Upper lobe of right lung (tissue), 1 donor: ENCODE results near the gene SLC35G3. TPM values are rescaled to one million over a fixed set of nuclear protein-coding genes. Genes with fewer than 3 reads are reported as not detected.
"Not testable (repeated sequence)": the region's sequence is repeated elsewhere in the genome, so short reads cannot be mapped to it uniquely, and the experiment has no call there.

Experiments used
- ATAC-seq: fragments of 200-7000 bp; cut with Tn5 transposase; one replicate; pipeline ENCODE4 v1.9.1; 2020; ENCODE audit warnings: mild to moderate bottlenecking, moderate library complexity
- DNase-seq: peaks from one replicate; pipeline ENCODE4 v3.0.0-alpha.2; 2020
- H3K27ac ChIP-seq: fragments of 200-600 bp; one replicate; pipeline ENCODE4 v1.8.0; 2022
- H3K27me3 ChIP-seq: fragments of 200-600 bp; one replicate; pipeline ENCODE4 v1.8.0; 2022; ENCODE audit warnings: mild to moderate bottlenecking
- H3K36me3 ChIP-seq: fragments of 200-600 bp; one replicate; pipeline ENCODE4 v1.8.0; 2022
- H3K4me1 ChIP-seq: fragments of 200-600 bp; one replicate; pipeline ENCODE4 v1.8.0; 2022
- H3K4me3 ChIP-seq: fragments of 200-600 bp; one replicate; pipeline ENCODE4 v1.8.0; 2022; ENCODE audit warnings: mild to moderate bottlenecking
- H3K9me3 ChIP-seq: fragments of 200-600 bp; one replicate; pipeline ENCODE4 v1.8.0; 2022
- CTCF ChIP-seq: fragments of 200-600 bp; IDR thresholded peaks from one replicate; pipeline ENCODE4 v1.8.0; 2022; ENCODE audit warnings: antibody characterized with exemption
- intact Hi-C: fragments of 100-400 bp; cut with DNase I; formaldehyde crosslinking; loops from one replicate; pipeline ENCODE4 v1.11.0; 2022
- total RNA-seq: library from RNA; stranded (reverse); fragmentation: NEBNext Ultra II Directional; extraction: Animal tissue kit (Norgen Biotek cat#: 25700); gene quantifications from one replicate; pipeline ENCODE4 v1.2.1, GENCODE V29; 2021
- donor health status: DM: no; HTN: yes; CAD: no; lungs with severe emphysema.

Gene SLC35G3
- total RNA-seq, 1 donor from 2014 or later: not detected

DNA sequence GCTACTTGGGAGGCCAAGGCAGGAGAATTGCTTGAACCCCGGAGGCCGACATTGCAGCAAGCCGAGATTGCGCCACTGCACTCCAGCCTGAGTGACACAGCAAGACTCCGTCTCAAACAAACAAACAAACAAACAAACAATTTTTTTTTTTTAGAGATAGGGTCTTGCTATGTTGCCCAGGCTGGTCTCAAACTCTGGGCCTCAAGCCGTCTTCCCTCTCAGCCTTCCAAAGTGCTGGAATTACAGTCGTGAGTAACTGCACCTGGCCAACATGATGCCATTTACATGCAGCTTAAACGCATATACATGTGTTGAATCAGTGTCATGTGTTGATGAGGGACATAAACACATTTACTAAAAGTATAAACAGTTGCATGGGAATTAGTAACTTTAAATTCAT is 46.7 kb upstream of the SLC35G3 start:
- Histone ChIP-seq H3K27ac (no peak overlapping the region), H3K9me3 (no peaks in the 10 kb centered on the region), H3K27me3 (no peaks in the 10 kb centered on the region), H3K4me1 (peaks cover 28% of the 10 kb centered on the region), H3K36me3 (no peaks in the 10 kb centered on the region), H3K4me3 (peak overlapping the region; percentile 86)
- TF ChIP-seq CTCF: no peak
- intact Hi-C loops: no loop called here
- DNase-seq (no peak), ATAC-seq (no peak)

DNA sequence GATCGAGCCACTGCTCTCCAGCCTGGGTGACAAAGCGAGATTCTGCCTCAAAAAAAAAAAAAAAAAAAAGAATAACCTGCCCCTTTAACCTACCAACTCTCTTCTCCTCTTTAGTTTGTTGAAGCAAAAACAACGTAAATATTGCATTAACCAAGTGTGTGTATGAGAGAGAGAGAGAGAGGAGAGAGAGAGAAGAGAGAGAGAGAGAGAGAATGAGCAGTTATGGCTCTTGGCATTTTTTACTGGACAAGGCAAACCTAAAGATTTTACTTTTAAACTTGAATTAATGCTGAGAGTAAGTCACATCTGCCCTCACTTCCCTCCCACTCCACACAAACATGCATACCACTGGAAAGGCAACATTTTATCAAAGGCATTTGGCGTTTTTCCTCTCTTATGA is 45.6 kb upstream of the SLC35G3 start:
- no peaks in the 10 kb centered on the region for H3K27me3 ChIP-seq
- TF ChIP-seq CTCF: no peak
- no peak overlapping the region for H3K27ac ChIP-seq
- no peaks in the 10 kb centered on the region for H3K9me3 ChIP-seq
- H3K4me3 ChIP-seq: no peak overlapping the region
- intact Hi-C loops: no loop called here
- no peaks in the 10 kb centered on the region for H3K36me3 ChIP-seq
- peaks cover 18% of the 10 kb centered on the region for H3K4me1 ChIP-seq
- DNase-seq (no peak), ATAC-seq (no peak)

GRCh38 chr17:35238821-35239220 is 44.6 kb upstream of the SLC35G3 start:
- intact Hi-C loops: no loop called here

GRCh38 chr17:35236821-35237220 is 42.6 kb upstream of the SLC35G3 start:
- no peaks in the 10 kb centered on the region for H3K36me3 ChIP-seq
- TF ChIP-seq CTCF: no peak
- H3K27me3 ChIP-seq: no peaks in the 10 kb centered on the region
- ATAC-seq (no peak), DNase-seq (no peak)
- H3K9me3 ChIP-seq: no peaks in the 10 kb centered on the region
- no peak overlapping the region for H3K4me3 ChIP-seq
- intact Hi-C loops: no loop called here
- peaks cover 5% of the 10 kb centered on the region for H3K4me1 ChIP-seq
- no peak overlapping the region for H3K27ac ChIP-seq

More at GRCh38 chr17:35238821-35239220, 44.6 kb upstream of the SLC35G3 start:
- no peak overlapping the region for H3K4me3 ChIP-seq
- no peak for DNase-seq
- no peaks in the 10 kb centered on the region for H3K27me3 ChIP-seq
- H3K9me3 ChIP-seq: no peaks in the 10 kb centered on the region
- no peaks in the 10 kb centered on the region for H3K36me3 ChIP-seq
- H3K4me1 ChIP-seq: peaks cover 8% of the 10 kb centered on the region
- H3K27ac ChIP-seq: no peak overlapping the region
- no peak for ATAC-seq
- TF ChIP-seq CTCF: no peak

GRCh38 chr17:35235917-35236316 is 41.7 kb upstream of the SLC35G3 start:
- no peak for TF ChIP-seq CTCF

DNA sequence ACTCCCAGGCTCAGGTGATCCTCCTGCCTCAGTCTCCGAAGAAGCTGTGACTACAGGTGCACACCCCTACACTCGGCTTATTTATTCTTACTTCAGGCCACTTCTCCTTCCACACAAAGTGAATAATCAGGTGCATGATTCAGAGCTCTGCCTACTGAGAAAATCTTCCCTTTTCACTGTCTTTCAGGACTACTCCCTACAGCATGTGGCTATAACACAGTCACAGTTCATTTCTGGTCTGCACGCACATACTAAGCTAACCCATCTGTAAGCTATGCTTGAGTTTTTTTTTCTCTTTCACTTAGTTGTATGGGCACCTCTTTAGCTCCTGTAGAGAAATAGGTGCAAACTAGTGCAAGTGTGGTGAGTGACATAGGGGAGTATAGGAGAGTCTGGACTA is 41.1 kb upstream of the SLC35G3 start:
- DNase-seq (no peak), ATAC-seq (no peak)
- H3K27me3 ChIP-seq: no peaks in the 10 kb centered on the region
- intact Hi-C loops: no loop called here
- H3K27ac ChIP-seq: no peak overlapping the region
- H3K4me1 ChIP-seq: no peaks in the 10 kb centered on the region
- H3K9me3 ChIP-seq: no peaks in the 10 kb centered on the region
- no peaks in the 10 kb centered on the region for H3K36me3 ChIP-seq
- no peak for TF ChIP-seq CTCF
- no peak overlapping the region for H3K4me3 ChIP-seq

More at GRCh38 chr17:35235917-35236316, 41.7 kb upstream of the SLC35G3 start:
- ATAC-seq (no peak), DNase-seq (no peak)
- intact Hi-C loops: no loop called here
- H3K36me3 ChIP-seq: no peaks in the 10 kb centered on the region
- H3K27me3 ChIP-seq: no peaks in the 10 kb centered on the region
- H3K9me3 ChIP-seq: no peaks in the 10 kb centered on the region
- no peak overlapping the region for H3K4me3 ChIP-seq
- H3K27ac ChIP-seq: no peak overlapping the region
- no peaks in the 10 kb centered on the region for H3K4me1 ChIP-seq

GRCh38 chr17:35234315-35234714 is 40.1 kb upstream of the SLC35G3 start:
- H3K27me3 ChIP-seq, intact Hi-C loops, H3K9me3 ChIP-seq: not testable (repeated sequence)

More at GRCh38 chr17:35234315-35234714, 40.1 kb upstream of the SLC35G3 start:
- H3K27ac ChIP-seq, H3K4me3 ChIP-seq, DNase-seq, ATAC-seq, H3K36me3 ChIP-seq, H3K4me1 ChIP-seq: not testable (repeated sequence)
